Superior temporal gyrus (tissue), 1 donor: Measurements from ENCODE around the gene JPT2.

ENCODE experiments used
- DNase-seq: peaks from one replicate; pipeline ENCODE4 v3.0.0-alpha.2; 2016; ENCODE audit errors: extremely low spot score

JPT2 gene

GRCh38 chr16:1732071-1732470 lies 54.0 kb downstream of the JPT2 start:
- peak; percentile 4 for DNase-seq

DNA sequence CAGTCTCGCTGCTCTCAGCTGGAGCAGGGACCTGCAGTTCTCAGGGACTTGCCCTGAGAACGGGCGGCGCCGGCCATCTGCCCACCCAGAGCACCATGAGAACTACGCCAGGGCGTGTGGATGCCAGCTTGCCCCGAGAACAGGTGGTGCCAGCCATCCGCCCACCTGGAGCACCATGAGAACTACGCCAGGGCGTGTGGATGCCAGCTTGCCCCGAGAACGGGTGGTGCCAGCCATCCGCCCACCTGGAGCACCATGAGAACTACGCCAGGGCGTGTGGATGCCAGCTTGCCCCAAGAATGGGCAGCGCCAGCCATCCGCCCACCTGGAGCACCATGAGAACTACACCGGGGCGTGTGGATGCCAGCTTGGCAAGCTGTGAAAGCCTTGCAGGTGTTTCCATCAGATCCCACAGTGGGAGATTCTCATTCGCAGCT lies 54.5 kb downstream of the JPT2 start:
- DNase-seq: peak; percentile 9

- DNase-seq: no peak
These were observed 56.0 kb downstream of the JPT2 start for GRCh38 chr16:1734123-1734522.

- DNase-seq: no peak
These were observed 56.7 kb downstream of the JPT2 start for GRCh38 chr16:1734816-1735215.

- no peak for DNase-seq
These were observed 62.2 kb downstream of the JPT2 start for GRCh38 chr16:1740234-1740633.

DNA sequence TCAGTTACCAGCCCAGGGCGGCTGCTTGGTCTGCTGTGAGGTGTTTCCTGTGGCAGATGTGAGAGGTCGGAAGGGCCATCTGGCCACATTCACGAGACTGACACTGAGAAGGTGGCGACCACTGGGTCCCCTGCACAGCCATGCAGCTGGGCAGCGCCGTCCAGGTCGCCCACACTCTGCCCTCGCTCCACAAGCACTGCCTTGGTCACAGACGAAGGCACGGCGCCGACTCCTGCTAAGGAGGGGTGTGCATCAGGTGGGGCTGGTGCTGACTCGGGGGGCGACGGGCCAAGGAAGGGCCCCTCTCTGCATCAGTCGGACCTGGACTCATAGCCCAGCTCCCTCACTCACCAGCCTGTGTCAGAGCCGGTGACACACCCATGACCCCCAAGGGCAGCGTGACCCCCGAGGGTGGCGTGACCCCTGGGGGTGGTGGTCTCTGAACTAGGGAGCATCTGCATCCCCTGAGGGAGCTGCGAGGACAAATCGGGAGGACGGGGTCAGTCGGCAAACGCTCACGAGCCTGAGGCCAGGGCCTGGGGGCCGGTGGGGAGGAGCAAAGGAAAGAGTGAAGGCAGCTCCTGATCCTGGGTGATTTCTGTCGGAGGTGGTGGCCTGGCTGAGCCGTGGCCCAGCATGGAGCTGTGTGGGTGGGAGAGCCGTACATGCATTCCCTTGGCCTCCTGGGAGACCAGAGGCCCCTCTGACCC lies 62.9 kb downstream of the JPT2 start:
- no peak for DNase-seq

DNA sequence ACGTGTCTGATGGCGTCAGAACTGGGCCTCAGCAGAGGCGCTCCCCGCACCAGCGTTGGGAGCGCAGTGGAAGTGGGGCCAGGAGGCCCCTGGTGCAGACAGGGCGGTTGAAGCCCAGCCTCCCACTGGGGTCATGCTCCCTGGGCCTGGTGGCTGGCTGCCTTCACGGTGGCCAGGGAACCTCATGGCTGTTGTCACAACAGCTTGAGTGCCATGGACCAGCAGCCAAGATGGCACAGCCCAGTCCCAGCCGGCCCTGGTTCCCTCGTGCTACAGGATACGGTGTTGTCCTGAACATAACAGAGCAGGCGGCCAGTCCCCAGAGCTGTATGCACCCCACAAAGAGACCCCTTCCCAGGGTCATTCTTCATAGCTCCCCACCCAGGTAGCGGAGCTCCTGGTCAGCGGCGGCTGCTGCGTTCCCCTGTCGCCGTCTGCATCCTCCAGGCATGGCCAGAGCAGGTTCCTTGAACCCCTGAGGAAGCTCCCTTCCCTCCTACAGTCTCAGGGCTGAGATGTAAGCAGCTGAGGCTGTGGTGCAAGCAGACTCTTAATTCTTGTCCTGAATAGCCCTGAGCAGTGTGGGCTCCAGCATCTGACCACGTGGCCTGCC lies 63.6 kb downstream of the JPT2 start:
- DNase-seq: no peak

- no peak for DNase-seq
These were observed 65.6 kb downstream of the JPT2 start for GRCh38 chr16:1743376-1744337.

- no peak for DNase-seq
These were observed 66.3 kb downstream of the JPT2 start for GRCh38 chr16:1744338-1744840.

GRCh38 chr16:1745181-1745899 lies 67.3 kb downstream of the JPT2 start:
- no peak for DNase-seq

DNA sequence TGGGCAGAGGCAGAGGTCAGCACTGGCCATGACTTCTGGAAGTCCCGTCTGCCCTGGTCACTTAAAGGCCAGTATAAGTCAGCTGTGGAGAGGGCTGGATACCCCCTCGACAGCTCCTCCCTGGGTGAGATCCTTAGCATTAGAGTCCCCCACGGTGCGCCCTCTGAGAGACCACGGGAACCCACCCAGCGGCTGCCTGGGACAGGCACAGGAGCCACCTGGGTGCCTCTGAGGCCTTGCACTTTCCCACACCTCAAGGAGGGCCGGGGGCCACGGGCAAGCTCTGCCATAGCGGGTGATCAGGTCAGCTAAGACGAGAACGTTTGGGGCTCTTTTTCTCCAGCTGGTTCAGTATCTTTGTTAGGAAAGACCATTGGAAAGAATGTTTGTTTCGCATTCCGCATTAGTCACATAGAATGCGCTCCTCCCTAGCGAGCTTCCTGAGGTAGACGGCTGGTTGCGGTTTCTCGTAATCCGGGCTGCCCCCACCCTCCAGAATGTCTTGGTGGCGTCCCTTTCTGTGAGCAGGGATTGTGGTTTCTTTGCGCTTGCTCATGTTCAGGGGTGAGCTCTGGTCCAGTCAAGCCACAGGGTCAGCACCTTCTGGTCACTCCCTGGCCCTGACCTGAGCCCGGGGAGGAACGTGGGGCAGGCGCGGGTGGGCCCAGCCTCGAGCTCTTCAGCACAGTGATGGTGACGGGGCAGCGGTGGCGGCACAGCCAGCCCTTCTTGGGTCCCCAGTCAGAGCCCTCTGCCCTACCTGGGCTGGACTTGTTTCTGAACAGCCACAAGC lies 68.0 kb downstream of the JPT2 start:
- DNase-seq: no peak

GRCh38 chr16:1746693-1747195 lies 68.7 kb downstream of the JPT2 start:
- DNase-seq: no peak

DNA sequence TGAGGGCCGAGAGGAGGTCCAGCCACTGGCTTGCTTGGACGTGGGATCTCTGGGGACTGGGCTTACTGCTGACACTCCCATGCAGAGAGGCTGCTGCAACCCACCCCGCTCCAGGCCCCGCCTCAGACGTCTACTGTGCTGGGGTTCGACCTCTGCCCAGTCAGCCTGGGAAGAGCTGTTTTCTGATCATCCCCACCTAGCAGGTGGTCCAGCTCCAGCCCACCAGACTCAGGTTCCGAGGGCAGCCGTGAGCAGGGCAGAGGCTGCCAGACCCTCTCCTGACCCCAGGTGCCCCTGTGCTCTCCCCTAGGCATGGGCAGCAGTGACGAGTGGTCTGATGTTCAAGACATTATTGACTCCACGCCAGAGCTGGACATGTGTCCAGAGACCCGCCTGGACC lies 69.9 kb downstream of the JPT2 start:
- no peak for DNase-seq

GRCh38 chr16:1749152-1750117 lies 71.4 kb downstream of the JPT2 start:
- no peak for DNase-seq
